HK-2 (cell line): ENCODE measurements around the gene ZNF385B.
"Not testable (repeated sequence)": the region's sequence is repeated elsewhere in the genome, so short reads cannot be mapped to it uniquely, and the experiment has no call there.

ENCODE experiments used
- DNase-seq: peaks from one replicate; pipeline ENCODE4 v3.0.0-alpha.2; 2018; ENCODE audit not compliant: unreplicated experiment

The ZNF385B gene

GRCh38 chr2:179802051-179802882 lies 59.1 kb downstream of the ZNF385B start:
- no peak for DNase-seq

GRCh38 chr2:179800776-179801175 lies 60.6 kb downstream of the ZNF385B start:
- no peak for DNase-seq

- DNase-seq, result no peak
Observed at GRCh38 chr2:179796213-179797007, 65.0 kb downstream of the ZNF385B start.

DNA sequence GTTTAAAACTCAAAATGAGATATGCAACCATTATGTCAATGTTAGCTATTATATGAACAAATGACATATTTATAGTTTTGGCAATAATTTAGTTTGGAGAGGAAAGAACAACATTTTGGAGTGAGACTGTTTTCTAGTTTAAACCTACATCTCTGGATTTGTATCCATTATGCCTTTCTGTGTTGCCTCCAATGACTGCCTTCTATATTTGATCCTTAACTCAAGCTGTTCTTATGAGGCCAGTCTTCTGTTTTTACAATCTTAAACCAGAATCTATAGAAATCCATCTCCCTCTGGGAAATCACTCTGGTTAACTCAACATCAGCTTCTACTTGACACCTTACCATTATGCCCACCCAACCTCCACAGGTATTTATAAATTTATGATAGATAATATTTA lies 67.5 kb downstream of the ZNF385B start:
- DNase-seq, result no peak

GRCh38 chr2:179793238-179793637 lies 68.2 kb downstream of the ZNF385B start:
- no peak for DNase-seq

GRCh38 chr2:179790235-179791217 lies 70.9 kb downstream of the ZNF385B start:
- no peak for DNase-seq

GRCh38 chr2:179788104-179788503 lies 73.3 kb downstream of the ZNF385B start:
- DNase-seq, result no peak

- no peak for DNase-seq
Observed at GRCh38 chr2:179787601-179788000, 73.8 kb downstream of the ZNF385B start.

GRCh38 chr2:179785902-179786301 lies 75.5 kb downstream of the ZNF385B start:
- no peak for DNase-seq

GRCh38 chr2:179782346-179782745 lies 79.1 kb downstream of the ZNF385B start:
- DNase-seq, result not testable (repeated sequence)

GRCh38 chr2:179773986-179774385 lies 87.4 kb downstream of the ZNF385B start:
- DNase-seq, result no peak

- DNase-seq, result no peak
Observed at GRCh38 chr2:179772346-179772745, 89.1 kb downstream of the ZNF385B start.

DNA sequence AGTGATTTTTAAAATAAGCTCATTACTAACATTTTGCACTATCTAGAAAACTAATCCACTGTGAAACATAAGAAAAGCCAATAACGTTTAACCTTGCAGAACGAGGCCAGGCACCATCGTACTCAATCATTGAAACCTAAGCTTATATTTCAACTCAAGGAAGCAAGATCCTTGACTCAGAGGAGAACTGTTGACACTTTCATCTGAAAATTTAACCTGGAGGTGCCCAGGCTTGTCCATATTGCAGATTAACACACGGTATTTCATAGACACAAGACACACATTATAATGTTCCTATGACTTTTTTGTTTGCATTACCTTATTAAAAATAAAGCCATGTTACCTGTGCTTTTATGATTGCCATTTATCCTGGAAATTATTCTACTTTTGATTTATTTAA lies 89.6 kb downstream of the ZNF385B start:
- no peak for DNase-seq

- DNase-seq, result no peak
Observed at GRCh38 chr2:179770029-179770428, 91.4 kb downstream of the ZNF385B start.

DNA sequence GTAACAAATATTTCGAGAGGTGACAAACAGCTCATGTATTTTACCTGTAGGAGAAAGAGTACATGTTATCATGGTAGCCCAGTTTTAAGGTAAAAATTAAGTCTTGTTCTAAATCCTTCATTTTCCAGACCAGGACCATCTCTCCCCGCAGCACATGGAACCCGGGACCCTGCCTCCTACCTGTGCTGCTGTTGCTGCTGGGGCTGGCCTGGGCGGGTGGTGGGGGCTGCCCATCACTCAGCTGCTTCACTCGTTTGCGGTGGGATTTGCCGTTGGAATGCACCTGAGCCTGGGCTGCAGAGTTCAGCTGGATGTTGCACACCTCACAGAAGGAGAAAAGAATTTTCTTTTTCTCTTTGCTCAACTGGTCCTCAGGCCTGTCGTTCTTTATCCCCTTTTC lies 92.1 kb downstream of the ZNF385B start:
- DNase-seq, result no peak

- DNase-seq, result no peak
Observed at GRCh38 chr2:179768765-179769164, 92.6 kb downstream of the ZNF385B start.

- no peak for DNase-seq
Observed at GRCh38 chr2:179765666-179766065, 95.7 kb downstream of the ZNF385B start.

- DNase-seq, result no peak
Observed at GRCh38 chr2:179764710-179765109, 96.7 kb downstream of the ZNF385B start.

DNA sequence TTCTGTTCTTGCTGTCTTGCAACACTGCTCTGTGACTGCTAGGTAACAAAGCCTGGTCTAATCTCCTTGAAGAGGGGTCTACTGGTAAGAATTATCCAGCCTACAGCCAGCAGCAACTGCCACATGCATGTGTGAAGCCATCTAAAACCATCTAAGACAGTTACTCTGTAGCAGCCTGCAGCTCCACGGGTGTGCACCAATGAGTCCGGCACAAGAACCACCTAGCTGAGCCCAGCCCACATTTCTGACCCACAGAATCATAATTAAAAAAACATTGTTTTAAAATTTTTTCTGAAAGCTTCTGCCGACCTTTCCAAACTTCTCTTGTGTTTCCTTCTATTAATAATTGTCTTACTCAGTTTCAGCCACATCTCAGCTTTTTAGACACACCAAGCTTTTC lies 102.8 kb downstream of the ZNF385B start:
- no peak for DNase-seq

DNA sequence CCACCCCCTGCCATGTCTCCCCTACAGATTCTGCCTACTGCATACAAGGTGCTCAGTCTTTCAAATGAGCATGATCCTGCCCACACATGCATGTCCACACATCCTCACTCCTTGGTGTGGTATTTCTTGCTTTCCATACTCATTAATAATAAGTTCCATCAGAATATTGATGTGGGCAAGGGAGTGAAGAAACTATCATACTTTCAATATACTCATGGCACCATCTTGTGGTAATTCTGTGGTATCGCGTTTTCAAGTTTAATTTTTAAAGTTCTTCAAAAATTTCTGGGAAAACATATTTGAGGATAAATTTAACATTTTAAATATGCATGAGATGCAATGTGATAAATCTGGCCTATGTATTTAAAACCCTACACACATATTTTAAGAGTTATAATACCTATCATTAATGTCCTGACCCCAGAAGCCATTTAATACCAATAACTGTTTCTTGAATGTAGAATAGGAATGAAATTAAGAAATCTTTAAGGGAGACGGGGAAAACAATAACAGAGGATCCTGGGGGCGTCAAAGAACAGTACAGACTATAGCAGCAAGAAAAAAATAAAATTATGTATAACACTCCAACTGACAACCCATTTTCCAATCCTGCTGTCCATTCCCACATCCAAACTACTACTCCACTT lies 110.1 kb downstream of the ZNF385B start:
- no peak for DNase-seq

DNA sequence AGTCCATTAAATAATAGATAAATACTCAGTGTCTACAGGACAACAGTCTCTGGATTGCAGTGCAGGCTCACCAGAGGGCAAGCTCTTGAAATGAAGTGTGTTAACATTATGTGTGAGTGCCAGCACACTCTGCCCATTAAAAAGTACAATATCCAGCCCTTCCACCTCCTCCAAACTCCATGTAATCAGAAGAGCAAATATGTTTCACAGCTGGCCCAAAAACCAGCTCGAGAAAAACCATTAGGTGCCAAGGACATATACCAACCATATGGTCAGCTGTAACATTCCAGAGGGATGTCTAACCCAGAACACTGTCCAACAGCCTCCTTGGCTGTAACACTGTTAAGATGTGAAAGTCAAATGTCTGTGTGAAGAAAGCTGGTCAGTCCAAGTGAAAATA lies 112.2 kb downstream of the ZNF385B start:
- DNase-seq, result no peak
